Panc1 (cell line): ENCODE results near the gene ADRM1.

Experiments used
- CTCF ChIP-seq: fragments of 450-650 bp; IDR thresholded peaks from 2 replicates; pipeline ENCODE4 v1.5.1; 2017; ENCODE audit warnings: mild to moderate bottlenecking
- POLR2AphosphoS5 ChIP-seq: IDR thresholded peaks from 2 replicates; pipeline ENCODE4 v1.6.1; 2012; ENCODE audit warnings: mild to moderate bottlenecking, low read depth, low read length, moderate library complexity

- no peak for TF ChIP-seq POLR2AphosphoS5
- TF ChIP-seq CTCF, result no peak
Measured at GRCh38 chr20:62291251-62292066, 11.3 kb upstream of the ADRM1 start.
